Measurements from ENCODE around the gene PDLIM5.
"Not testable (repeated sequence)": the region's sequence is repeated elsewhere in the genome, so short reads cannot be mapped to it uniquely, and the experiment has no call there.

PDLIM5 gene

DNA sequence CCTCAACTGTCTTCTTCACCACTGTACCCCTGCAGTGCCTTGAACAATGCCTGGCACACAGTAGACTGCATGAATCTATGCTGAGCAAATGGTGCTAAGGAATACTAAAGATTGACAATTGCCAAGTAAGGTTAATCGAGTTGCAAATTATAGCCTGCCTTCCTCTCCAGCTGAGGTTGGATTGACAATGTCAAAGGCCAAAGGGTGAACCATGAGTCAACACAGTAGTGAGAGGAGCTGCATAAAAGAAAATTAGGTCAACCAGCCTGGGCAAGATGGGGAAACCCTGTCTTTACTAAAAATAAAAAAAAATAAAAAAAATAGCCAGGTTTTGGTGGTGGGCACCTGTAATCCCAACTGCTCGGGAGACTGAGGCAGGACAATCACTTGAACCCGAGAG, 208.9 kb downstream of the PDLIM5 start:
- ChIA-PET CTCF (no interaction called here), POLR2A (no interaction called here)
- DNase-seq (ENCODE audit: extremely low spot score): no peak
- TF ChIP-seq NFRKB (IDR thresholded peaks at IDR 0.05) (no peak), FOXM1 (IDR thresholded peaks at IDR 0.05; ENCODE audit: borderline replicate concordance) (no peak), BHLHE40 (IDR thresholded peaks at IDR 0.05; ENCODE audit: borderline replicate concordance) (no peak), ARNT (IDR thresholded peaks at IDR 0.05) (no peak), L3MBTL2 (conservative IDR thresholded peaks at IDR 0.05) (no peak), TARDBP (IDR thresholded peaks at IDR 0.05) (no peak), CTBP1 (IDR thresholded peaks at IDR 0.05; ENCODE audit: borderline replicate concordance) (no peak), LEF1 (IDR thresholded peaks at IDR 0.05; ENCODE audit: borderline replicate concordance) (no peak), FOXA1 (IDR thresholded peaks at IDR 0.05) (no peak), SUZ12 (IDR thresholded peaks at IDR 0.05) (no peak), ZNF384 (IDR thresholded peaks at IDR 0.05) (no peak), HDGF (IDR thresholded peaks at IDR 0.05; ENCODE audit: borderline replicate concordance) (no peak), ELF4 (IDR thresholded peaks at IDR 0.05) (no peak), FOXK2 (IDR thresholded peaks at IDR 0.05) (no peak), SP1 (IDR thresholded peaks at IDR 0.05) (no peak)
- TF ChIP-seq, protein P1, sequence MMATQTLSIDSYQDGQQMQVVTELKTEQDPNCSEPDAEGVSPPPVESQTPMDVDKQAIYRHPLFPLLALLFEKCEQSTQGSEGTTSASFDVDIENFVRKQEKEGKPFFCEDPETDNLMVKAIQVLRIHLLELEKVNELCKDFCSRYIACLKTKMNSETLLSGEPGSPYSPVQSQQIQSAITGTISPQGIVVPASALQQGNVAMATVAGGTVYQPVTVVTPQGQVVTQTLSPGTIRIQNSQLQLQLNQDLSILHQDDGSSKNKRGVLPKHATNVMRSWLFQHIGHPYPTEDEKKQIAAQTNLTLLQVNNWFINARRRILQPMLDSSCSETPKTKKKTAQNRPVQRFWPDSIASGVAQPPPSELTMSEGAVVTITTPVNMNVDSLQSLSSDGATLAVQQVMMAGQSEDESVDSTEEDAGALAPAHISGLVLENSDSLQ (IDR thresholded peaks at IDR 0.05): no peak

DNA sequence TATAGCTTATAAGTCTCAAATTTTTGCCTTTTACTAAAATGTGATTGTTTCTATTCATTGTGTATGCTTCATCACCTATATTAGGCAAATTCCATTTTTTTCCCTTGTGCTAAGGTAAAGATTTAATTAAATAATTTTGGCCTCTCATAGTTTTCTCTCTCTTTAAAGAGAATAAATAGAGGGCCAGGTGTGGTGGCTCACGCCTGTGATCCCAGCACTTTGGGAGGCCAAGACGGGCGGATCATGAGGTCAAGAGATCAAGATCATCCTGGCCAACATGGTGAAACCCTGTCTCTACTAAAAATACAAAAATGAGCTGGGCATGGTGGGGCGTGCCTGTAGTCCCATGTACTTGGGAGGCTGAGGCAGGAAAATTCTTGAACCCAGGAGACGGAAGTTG, 213.3 kb downstream of the PDLIM5 start:
- CTCF ChIA-PET; DNase-seq (ENCODE audit: extremely low spot score); POLR2A ChIA-PET: not testable (repeated sequence)

DNA sequence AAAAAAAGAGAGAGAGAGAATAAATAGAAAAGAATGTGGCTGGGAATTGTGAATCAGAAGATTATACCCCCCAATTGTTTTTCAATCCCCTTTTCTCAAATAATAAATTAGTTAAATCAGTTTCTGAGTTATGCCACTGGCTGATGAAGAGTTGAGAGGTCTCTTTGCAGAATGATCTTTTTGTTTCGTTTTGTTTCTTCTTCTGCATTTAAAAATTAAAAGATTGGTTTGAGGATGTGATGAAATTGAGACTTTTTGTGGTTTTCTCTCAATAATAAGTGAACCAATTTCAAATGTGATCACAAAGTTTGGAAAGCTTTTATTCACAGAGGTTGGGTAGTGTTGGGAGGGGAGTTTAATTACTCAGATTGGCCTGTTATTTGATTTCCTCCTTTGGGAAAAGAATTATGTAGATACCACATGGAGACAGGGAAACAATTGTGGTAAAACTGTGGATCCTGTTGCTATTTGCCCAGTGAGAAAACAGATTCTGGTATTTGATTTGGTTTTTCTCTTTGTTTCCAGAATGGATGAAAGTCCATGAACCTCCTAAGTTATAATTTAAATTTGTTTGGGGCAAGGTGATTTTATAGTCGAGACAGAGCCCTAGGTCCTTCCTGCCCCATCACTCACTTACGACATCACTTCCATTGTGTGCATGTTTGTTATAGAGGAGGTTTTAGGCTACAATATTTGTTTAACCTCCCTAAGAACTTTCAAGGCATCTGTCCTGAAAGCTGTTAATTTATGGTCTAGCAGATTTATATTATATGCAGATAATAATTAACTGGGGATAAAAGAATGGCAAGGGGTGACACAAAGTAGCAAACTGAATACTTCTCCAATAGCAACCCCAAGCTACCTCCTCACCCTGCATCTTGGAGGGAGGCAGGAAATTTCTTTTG, 214.0 kb downstream of the PDLIM5 start:
- no peak for DNase-seq (ENCODE audit: extremely low spot score)
- CTCF ChIA-PET: no interaction called here
- POLR2A ChIA-PET: no interaction called here
- TF ChIP-seq ZNF384 (IDR thresholded peaks at IDR 0.05): 0 out of 2 replicates have a peak, but pooled peaks have one; percentile 33
- TF ChIP-seq NFRKB (IDR thresholded peaks at IDR 0.05): no peak
- TF ChIP-seq, protein P1 (IDR thresholded peaks at IDR 0.05): peak; percentile 72
- no peak for TF ChIP-seq ARNT (IDR thresholded peaks at IDR 0.05)
- TF ChIP-seq TARDBP (IDR thresholded peaks at IDR 0.05): no peak
- TF ChIP-seq FOXA1 (IDR thresholded peaks at IDR 0.05): no peak
- TF ChIP-seq ELF4 (IDR thresholded peaks at IDR 0.05): no peak
- TF ChIP-seq SP1 (IDR thresholded peaks at IDR 0.05): no peak
- TF ChIP-seq CTBP1 (IDR thresholded peaks at IDR 0.05; ENCODE audit: borderline replicate concordance): no peak
- no peak for TF ChIP-seq FOXK2 (IDR thresholded peaks at IDR 0.05)
- TF ChIP-seq HDGF (IDR thresholded peaks at IDR 0.05; ENCODE audit: borderline replicate concordance): no peak
- TF ChIP-seq L3MBTL2 (conservative IDR thresholded peaks at IDR 0.05): no peak

DNA sequence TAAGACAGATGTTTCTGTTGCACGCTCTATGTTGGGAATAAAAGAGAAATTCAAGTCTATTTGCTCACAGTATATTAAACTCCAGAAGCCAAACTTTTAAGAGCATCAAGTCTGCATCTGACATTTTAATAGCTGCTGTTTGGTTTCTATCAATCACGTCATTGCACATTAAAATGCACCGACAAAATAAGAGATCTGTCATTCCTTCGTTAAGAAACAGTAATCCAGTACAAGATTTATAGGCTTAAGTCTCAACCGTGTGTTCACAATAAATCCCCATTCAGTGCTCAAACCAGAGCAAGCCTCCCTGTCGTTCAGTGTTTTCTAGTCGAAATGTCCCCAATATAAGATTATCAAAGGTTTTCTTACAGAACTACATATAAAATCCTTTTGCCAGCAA, 217.0 kb downstream of the PDLIM5 start:
- no peak for TF ChIP-seq HDGF (IDR thresholded peaks at IDR 0.05; ENCODE audit: borderline replicate concordance)
- no peak for TF ChIP-seq BHLHE40 (IDR thresholded peaks at IDR 0.05; ENCODE audit: borderline replicate concordance)
- TF ChIP-seq FOXA1 (IDR thresholded peaks at IDR 0.05): no peak
- TF ChIP-seq ZNF384 (IDR thresholded peaks at IDR 0.05): no peak
- TF ChIP-seq LEF1 (IDR thresholded peaks at IDR 0.05; ENCODE audit: borderline replicate concordance): peak; percentile 89; the same call in 1 of the 2 replicates
- TF ChIP-seq L3MBTL2 (conservative IDR thresholded peaks at IDR 0.05): no peak
- peak; percentile 79 for TF ChIP-seq ARNT (IDR thresholded peaks at IDR 0.05)
- TF ChIP-seq NFRKB (IDR thresholded peaks at IDR 0.05): no peak
- no peak for TF ChIP-seq SP1 (IDR thresholded peaks at IDR 0.05)
- no peak for TF ChIP-seq FOXK2 (IDR thresholded peaks at IDR 0.05)
- no peak for TF ChIP-seq TARDBP (IDR thresholded peaks at IDR 0.05)
- no peak for TF ChIP-seq FOXM1 (IDR thresholded peaks at IDR 0.05; ENCODE audit: borderline replicate concordance)
- no peak for TF ChIP-seq ELF4 (IDR thresholded peaks at IDR 0.05)
- TF ChIP-seq, protein P1 (IDR thresholded peaks at IDR 0.05): peak; percentile 98
- peak; percentile 92; the same call in 1 of the 2 replicates for TF ChIP-seq CTBP1 (IDR thresholded peaks at IDR 0.05; ENCODE audit: borderline replicate concordance)
- no peak for TF ChIP-seq SUZ12 (IDR thresholded peaks at IDR 0.05)
- CTCF ChIA-PET: interaction anchor here (0.6 to 1.5 kb wide), 2 partner anchors 22 to 48 kb away, joined by 3 read pairs; no protein-coding TSS in a partner anchor
- peak; percentile 31 for DNase-seq (ENCODE audit: extremely low spot score)
- POLR2A ChIA-PET: no interaction called here

DNA sequence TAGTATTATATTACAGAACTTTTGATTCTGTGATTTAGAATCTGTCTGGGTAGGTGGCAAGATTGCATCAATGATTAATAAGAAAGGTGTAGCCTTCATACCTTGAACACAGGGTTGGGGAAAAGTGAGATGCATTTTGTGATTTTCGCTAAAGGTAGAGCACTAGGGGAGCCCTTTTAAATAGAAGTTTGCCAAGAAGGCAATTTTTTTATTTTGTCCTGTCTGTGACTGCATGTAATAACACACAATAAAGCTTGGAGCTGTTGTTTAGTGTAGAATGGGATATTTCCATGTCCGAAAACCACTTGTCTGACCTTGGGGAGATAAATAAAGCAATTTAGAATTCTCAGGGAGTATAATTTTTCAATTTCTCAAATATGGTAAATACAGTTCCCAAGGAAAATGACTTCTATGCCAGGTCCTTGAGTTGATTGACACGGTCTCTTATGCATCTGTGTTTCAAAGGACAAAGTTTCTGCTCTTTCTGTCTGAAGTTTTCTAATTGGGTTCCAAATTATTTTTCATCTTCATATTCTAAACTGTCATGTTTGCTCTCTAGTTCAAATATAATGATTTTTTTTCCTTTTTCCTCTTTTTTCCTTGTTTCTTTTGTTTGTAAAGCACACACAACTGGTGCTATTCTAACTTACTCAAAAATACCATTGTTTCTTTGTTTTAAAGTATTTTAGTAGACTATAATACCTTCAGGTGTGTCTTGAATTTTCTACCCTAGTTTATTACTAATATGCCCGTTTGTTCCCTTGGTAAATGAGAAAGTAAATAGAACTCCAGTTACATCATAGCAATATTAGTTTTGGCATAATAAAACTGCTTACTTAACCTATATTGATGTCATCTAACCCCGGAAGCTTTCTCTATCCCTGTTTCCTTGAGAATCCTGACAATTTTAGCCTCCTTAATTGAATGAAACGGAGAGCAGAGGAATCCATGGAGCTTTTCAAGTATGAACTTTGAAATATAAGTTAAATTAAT, 218.2 kb downstream of the PDLIM5 start:
- ChIA-PET POLR2A (no interaction called here), CTCF (no interaction called here)
- DNase-seq (ENCODE audit: extremely low spot score): no peak
- TF ChIP-seq FOXK2 (IDR thresholded peaks at IDR 0.05): no peak
- no peak for TF ChIP-seq HDGF (IDR thresholded peaks at IDR 0.05; ENCODE audit: borderline replicate concordance)
- TF ChIP-seq FOXA1 (IDR thresholded peaks at IDR 0.05): no peak
- TF ChIP-seq, protein P1 (IDR thresholded peaks at IDR 0.05): peak; percentile 79
